ENCODE data around the gene IDH1.
"Not testable (repeated sequence)": the region's sequence is repeated elsewhere in the genome, so short reads cannot be mapped to it uniquely, and the experiment has no call there.

IDH1 gene

DNA sequence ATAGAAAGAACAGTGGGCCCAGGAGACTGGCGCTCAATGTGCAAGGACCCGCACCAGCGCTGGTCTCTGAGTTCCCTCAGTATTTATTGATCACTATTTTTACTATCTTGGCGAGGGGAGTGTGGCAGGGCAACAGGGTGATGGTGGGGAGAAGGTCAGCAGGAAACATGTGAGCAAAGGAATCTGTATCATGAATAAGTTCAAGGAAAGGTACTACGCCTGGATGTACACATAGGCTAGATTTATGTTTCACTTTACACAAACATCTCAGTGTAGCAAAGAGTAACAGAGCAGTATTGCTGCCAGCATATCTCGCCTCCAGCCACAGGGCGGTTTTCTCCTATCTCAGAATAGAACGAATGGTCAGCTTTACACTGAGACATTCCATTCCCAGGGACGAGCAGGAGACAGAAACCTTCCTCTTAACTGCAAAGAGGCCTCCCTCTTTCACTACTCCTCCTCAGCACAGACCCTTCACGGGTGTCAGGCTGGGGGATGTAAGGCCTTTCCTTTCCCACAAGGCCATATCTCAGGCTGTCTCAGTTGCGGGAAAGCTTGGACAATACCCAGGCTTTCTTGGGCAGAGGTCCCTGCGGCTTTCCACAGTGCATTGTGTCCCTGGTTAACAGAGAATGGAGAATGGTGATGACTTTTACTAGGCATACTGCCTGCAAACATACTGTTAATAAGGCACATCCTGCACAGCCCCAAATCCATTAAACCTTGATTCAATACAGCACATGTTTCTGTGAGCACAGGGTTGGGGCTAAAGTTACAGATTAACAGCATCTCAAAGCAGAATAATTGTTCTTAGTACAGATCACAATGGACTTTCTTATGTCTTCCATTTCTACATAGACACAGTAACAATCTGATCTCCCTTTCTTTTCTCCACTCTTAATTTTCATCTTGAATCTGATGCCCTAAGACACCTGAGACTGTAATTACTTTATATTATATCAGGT, 2.3 kb upstream of the IDH1 start:
- not testable (repeated sequence) for DNase-seq (ENCODE audit: low read depth)

DNA sequence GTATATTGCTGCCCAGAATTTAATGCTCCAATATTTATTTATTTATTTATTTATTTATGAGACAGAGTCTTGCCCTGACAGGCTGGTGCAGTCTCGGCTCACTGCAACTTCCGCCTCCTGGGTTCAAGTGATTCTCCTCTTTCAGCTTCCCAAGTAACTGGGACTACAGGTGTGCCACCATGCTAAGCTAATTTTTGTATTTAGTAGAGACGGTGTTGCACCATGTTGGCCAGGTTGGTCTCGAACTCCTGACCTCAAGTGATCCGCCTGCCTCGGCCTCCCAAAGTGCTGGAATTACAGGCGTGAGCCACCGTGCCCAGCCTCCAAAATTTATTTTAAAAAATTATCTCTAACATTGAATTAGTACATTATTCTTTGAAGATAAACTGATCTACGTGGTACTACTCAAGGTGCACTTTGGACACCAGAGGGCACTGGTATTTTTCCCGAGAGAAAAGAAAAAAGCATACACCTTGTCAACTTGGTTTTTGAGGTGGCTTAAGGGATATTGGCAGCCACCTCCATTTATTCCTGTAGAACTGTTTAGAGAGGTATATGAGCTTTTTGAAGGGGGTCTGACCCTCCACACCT, 1.4 kb upstream of the IDH1 start:
- DNase-seq (ENCODE audit: low read depth), result no peak

DNA sequence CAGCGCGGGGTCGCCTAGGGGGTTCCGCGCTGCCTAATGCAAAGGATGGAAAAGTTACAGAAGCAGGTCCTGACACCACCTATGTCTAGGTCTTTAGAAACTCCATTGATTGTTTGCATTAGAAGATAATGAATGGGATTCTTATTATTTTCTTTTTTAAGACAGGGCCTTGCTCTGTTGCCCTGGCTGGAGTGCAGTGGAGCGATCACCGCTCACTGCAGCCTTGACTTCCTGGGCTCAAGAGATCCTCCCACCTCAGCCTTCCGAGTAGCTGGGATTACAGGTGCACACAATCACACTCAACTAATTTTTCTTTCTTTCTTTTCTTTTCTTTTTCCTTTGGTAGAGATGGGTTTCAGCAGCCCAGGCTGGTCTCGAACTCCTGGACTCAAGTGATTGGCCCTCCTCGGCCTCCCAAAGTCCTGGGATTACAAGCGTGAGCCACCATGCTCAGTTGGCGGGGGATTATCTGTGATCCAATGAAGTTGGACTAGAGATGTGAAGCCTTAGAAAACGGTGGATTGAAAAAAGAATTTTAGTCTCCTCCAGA, 761 bp upstream of the IDH1 start:
- DNase-seq (ENCODE audit: low read depth), result no peak

DNA sequence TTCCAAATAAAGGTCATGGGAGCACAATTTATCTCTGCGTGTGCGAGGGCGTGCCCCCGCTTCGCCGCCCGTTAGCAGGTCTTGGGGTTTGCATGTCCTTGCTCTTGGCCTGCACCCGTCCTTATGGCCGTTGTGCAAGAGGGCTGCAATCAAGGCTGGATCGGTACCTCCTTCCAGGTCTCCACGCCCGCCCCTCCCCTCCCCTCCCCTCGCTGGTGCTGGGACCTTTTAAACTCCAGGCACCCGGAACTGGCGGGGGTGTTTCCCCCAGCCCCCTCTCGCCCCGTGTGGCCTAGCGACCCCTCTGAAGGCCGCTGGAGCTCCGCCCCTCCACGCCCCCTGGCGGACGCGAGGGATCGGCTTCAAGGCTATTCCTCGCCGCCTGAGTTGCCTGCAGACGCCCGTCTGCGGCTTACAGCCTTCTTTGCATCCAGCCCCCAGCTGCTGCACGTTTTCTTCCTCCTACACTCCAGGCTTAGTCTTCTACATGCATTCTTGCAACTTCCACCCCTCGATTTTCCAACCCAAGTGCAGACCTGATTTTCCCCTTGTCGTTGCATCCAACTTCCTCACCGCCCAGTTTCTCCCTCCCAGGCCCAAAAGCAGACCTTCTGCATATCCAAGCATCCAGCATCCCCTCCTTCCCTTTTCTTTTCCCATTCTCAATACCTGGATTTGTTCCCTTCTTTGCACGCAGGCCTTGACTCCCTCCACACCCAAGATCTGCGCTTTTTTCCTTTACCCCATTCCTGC, 577 bp downstream of the IDH1 start:
- peak; percentile 73 for DNase-seq (ENCODE audit: low read depth)

DNA sequence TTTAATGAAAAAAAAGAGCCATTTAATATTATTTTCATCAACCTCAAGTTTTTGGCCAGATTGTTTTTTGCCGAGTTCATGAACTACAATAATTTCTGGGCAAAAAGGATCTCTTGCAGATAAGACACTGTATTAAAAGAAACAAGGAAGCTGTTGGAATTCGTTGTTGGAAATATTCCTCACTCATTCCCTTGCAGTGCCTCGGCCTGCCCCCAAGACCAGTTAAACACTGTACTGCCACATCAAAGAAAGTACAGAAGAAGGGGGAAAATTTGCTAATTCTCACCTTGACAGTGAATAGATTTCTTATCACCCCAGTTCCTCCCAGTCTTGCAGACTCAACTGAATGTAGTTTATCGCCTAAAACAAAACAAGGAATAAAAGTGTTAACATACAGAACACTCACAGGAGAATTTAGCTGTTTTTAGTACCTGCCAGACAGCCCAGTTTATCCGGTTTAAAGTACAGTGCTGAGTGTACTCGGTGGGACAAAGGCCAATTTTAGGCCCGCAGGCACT, 1.2 kb downstream of the IDH1 start:
- DNase-seq (ENCODE audit: low read depth), result no peak

DNA sequence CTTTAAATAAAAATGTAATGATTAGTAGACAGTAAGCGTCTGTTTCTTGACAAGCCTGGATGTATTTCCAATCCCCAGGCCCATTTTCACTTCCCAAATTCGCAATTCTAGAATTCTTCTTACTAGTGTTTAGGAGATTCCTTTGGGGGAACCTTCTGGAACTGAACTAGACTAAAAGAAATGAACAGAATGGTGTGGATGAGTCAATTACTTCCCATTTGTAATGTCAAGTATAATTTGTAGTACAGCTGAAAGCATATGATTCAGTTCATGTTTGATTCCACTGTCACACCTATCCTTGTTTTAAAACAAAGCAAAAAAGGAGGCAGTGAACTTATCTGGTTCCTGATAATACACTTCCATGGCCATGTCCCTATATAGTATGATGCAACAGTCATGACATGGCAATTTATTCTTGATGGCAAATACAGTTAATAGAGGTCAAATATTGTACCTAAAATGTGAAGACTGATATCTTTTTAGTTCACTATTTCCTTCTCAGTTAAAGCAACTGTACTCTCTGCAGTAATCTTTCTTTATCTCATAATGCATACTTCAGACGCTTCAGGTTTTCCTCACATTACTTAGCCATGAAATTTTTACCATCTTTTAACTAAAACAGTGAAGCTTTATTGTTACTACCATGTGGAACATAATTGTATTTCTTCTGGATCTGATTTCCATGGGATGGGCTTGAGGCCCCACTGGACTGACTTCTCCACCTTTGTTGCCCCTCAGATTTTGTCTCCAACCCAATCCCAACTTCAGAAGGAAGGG, 2.0 kb downstream of the IDH1 start:
- no peak for DNase-seq (ENCODE audit: low read depth)

DNA sequence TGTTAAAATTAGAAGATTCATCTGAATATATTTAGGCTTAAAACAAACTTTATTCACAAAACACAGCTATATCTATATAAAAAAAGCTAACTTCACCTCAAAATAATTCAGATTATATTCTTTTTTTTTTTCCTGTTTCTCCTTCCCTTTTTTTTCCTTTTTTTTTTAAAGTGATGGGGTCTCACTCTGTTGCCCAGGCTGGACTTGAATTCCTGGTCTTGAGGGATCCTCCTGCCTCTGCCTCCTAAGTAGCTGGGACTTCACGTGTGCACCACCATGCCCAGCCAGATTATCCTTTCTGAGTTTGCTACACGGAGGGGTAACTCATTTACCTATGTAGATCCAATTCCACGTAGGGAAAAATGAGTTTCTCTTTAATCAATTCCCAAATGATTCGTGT, 3.8 kb downstream of the IDH1 start:
- no peak for DNase-seq (ENCODE audit: low read depth)

DNA sequence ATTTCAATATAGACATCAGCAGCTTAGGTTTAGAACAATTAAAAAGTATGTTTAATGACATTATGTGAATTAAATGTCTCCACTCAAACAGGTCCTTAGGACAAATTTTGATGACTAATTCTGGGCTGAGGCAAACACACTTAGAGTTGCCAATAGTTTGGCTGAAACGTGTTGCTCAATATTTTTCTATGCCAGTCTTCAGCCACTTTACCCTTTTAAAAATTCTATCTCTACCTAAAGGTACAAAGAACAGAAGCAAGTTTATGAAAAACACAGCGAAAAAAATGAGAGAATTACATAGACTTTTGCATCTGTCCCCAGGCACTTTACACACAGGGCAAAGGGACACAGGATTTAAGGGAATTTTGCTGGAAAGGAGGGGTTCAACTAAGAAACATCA, 4.5 kb downstream of the IDH1 start:
- no peak for DNase-seq (ENCODE audit: low read depth)

DNA sequence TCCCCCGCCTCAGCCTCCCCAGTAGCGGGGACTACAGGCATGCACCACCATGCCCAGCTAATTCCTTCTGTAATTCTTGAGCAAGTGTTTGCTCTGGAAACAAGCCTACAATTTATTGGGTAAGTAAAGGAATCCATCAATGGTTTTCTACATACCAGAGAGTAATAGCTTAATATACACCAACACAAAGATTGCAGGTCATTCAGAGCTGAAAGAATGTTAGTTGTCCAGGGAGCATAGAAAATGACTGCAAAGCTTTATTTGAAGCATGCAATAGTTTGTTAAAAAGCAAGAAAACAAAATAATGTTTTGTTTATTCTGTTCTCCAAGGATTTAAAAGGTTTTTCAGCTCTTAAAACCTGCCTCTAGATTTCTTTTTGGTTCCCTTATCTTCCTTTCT, 5.6 kb downstream of the IDH1 start:
- DNase-seq (ENCODE audit: low read depth), result no peak

DNA sequence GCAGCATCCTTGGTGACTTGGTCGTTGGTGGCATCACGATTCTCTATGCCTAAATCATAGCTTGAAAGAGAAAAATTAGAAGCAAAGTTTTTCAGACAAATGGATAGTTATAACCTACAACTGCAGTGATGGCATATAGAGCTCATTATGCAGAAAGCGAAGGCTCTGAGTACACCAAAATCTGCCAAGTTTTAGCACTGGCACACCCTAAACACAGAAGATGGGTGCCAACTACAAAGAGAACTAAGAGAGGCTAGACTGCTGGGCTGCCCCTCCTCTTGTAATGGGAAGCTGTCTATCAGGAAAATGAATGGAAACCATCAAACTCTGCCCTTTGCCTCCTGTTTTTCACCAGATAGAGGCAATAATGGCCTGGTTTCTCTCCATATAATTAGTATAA, 6.3 kb downstream of the IDH1 start:
- DNase-seq (ENCODE audit: low read depth), result no peak

DNA sequence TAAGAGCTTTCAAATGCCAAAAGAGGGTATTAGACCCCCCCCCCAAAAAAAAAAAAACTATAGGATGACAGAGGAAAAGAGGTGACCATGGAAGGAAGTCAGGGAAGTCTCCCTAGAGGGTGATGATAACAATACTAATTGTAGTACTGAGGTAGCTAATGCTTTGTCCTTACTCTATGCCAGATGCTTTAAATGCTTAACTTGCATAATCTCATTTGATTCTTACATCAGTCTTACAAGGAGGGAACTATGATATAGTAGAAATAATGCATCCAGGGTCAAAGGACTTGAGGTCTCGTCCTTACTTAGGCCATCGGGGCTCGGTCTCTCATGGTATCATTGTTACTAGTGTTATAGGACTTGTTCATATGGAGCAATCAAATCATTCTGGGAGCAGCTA, 9.1 kb downstream of the IDH1 start:
- DNase-seq (ENCODE audit: low read depth), result no peak

DNA sequence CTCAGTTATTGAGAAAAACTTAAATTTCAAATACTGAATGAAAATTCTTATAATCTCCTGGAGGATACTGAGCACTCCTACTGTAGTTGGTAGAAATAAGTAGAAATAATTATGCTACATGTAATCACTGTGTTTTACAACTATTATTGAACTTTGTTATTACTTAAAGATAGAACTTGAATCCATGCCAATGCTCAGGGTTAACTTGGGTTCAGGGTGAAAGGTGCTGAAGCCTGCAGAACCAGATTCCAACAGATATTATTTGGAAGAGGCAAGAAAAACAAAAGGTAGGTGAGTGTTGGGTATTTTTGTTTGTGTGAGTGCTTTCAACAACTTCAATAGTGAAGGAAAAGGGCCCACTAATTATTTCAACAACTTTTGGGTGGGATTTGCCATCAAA, 10.4 kb downstream of the IDH1 start:
- no peak for DNase-seq (ENCODE audit: low read depth)

DNA sequence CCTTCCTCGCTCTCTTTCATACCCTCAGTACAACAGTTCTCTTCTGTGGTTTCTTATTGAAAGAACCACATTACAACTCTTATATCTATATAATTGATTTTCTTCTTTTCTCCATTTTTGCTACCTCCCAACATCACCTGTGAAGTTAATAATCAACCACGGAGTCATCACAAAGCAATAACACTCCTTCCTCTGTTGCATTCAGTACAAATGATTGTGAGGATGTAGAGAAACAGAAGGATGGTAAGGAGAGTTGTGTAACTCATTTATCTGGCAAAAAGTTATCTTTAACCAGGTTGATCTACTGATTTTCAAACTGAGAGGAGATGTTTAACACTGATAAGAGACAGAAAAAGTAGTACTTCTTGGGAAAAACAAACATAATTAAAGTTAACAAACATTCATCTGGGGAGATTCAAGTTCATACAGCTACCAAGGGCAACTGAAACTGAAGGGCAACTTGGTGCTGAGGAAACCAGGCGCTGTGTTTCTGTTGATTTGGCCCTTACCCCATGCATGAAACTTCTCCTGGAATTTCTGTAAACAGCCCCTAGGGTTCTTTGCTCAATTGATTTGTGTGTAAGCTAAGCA, 14.2 kb downstream of the IDH1 start:
- no peak for DNase-seq (ENCODE audit: low read depth)

DNA sequence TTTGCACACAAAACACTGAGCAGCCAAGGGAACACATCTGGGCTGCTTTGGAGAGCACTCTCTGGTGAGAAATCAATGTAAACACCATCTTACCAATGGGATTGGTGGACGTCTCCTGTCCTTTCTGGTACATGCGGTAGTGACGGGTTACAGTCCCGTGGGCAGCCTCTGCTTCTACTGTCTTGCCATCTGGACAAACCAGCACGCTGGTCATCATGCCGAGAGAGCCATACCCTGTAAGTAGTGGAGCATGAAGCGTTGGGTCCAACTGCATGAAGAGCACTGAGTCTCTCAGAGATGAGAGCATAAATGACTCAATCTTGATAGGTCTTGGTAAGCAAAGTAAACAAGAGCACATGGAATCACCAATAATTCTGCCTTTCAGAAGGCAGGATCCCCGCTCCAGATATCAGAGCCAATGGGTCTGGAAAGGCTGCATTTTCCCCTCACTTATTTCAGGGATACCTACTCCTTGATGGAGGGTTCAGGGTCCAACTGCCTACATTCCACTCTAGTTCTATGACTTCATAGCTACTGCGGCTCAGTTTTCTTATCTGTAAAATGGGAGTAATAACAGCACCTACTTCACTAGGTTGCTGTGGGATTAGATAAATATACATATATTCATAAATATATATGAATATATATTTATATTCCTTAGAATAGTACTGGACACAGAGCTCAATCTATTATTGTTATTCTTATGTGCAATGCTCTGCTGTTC, 14.9 kb downstream of the IDH1 start:
- DNase-seq (ENCODE audit: low read depth), result no peak

DNA sequence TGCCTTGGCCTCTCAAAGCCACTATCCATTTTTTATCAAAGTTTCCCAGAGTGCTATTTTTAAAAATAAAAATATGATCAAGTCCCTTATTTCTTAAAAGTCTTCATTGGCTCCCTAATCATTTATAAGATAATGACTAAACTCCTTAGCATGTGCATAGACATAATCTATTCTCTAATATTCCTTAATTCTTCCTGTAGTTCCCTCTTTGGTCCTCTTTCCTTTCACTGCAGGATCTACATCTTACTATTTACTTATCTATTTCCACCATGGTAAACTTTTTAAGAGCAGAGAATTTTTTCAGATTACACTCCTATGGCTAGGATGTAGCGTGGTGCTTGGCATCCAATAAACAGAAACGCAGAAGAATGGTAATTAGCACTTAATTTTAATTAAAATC, 19.0 kb downstream of the IDH1 start:
- no peak for DNase-seq (ENCODE audit: low read depth)

DNA sequence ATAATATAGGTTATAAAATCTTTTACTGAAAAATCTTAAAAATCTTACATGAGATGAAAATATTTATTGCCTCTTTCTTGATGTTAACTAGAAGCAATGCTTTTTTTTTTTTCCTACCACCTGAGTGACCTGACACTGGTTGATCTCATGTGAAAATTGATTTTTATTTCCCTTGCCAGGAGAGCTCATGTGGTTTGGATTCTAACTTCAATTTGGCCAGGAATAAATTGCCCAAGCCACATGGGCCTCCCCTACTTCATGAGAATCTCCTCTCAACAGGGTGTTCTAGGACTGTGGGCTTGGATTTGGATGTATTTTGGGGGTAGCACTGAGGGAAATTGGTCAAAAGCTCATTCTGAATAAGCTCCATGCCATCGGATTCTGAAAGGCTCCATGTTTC, 20.1 kb downstream of the IDH1 start:
- DNase-seq (ENCODE audit: low read depth), result no peak

DNA sequence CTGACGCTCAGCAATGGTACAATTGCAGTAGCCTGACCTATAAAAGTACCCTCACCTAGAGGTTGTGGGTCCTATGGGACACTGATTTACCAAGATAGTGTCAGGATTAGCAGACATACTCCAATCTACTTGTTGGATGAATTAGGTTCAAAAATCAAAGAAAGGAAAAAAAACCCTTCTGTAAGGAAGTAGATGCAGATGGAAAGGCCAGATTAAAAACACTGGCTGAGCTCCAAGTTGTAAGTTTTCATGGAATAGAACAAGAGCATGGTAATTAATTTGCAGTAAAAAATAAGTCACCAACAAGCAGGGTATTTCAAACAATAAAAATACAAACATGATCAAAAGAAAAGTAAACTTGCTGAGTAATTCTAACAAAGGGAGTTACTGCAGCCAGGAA, 26.4 kb downstream of the IDH1 start:
- no peak for DNase-seq (ENCODE audit: low read depth)

DNA sequence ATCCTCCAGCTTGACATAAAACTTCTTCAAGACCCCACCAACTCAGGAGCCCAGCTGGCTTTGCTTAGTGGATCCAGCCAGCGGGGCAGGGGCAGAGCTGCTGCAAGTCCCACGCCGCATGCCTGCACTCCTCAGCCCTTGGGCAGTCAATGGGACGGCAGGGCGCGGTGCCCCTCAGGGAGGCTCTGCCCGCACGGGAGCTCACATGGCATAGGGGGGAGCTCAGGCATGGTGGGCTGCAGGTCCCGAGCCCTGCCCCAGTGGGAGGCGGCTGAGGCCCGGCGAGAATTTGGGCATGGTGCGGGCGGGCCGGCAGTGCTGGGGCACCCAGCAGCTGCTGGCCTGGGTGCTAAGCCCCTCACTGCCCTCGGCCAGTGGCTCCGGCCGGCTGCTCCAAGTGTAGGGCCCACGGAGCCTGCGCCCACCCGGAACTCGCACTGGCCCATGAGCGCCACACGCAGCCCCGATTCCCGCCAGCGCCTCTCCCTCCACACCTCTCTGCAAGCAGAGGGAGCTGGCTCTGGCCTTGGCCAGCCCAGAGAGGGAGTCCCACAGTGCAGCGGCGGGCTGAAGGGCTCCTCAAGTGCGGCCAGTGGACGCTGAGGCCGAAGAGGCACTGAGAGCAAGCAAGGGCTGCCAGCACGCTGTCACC, 27.2 kb downstream of the IDH1 start:
- no peak for DNase-seq (ENCODE audit: low read depth)

DNA sequence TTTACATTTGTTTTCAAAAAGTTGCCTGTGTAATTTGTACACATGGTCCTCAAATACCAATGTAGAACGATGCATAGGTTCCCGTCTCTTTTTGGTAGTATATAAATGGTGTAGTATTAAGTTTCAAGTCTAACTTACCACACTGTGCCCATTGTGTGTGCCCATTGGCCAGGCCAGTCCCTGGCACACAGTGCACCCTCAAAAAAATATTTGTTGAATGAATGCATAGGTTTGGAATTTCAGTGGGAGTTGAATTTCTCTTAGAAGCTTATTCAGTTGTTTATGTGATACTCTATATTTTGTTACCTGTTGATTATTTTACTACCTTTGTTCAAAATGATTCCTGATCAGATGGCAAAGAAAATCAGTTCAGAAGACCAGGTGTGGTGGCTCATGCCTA, 30.1 kb downstream of the IDH1 start:
- no peak for DNase-seq (ENCODE audit: low read depth)

DNA sequence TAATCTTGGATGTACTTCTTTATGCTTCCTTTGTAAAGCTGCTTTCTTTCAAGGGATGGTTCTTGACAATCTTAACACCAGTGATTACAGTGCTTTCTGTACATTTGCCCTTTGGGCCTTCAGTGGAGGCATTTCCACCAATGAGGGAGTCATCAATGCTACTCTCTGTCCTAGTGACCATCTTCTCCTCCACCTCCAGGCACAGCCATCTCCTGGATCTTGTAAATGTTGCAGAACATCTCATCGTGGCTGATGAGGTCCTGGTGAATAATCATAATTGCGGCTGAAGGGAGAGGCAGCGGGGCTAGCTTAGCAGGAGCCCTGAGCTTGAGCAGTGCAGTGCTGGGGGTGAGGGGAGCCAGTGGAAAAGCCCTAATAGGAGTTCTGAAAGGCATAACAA, 32.5 kb downstream of the IDH1 start:
- DNase-seq (ENCODE audit: low read depth), result no peak

Measured in activated T-helper 1 cell treated with Interleukin-2 at 50 U/mL for 16 hours (primary cell).